GM04504 (cell line): ENCODE results near the gene ZNF880.
A peak's percentile ranks its signal among the peaks of the same experiment; 100 is the strongest.
"Not testable (repeated sequence)": the region's sequence is repeated elsewhere in the genome, so short reads cannot be mapped to it uniquely, and the experiment has no call there.

Source experiments
- DNase-seq: peaks from one replicate; pipeline ENCODE4 v3.0.0-alpha.2; 2012; ENCODE audit warnings: low read depth

Gene ZNF880

GRCh38 chr19:52369559-52370340 is at the start of gene ZNF880:
ZNF880 (plus strand) TSS chr19:52369923; CDS start chr19:52369966, 43 bp downstream.
- peak; percentile 82 for DNase-seq

- DNase-seq = no peak
Measured at GRCh38 chr19:52322429-52322828, 47.3 kb upstream of the ZNF880 start.

GRCh38 chr19:52331757-52332156 is 38.0 kb upstream of the ZNF880 start:
- no peak for DNase-seq

GRCh38 chr19:52335768-52336116 is 34.0 kb upstream of the ZNF880 start:
- DNase-seq = no peak

- peak; percentile 47 for DNase-seq
Measured at GRCh38 chr19:52336117-52336790, 33.5 kb upstream of the ZNF880 start, which contains the start of gene ZNF610. ZNF610 (plus strand) TSS chr19:52336243; CDS start chr19:52349173, 12,930 bp downstream.

GRCh38 chr19:52336791-52337381 is 32.8 kb upstream of the ZNF880 start:
- no peak for DNase-seq

- DNase-seq = not testable (repeated sequence)
Measured at GRCh38 chr19:52339022-52339421, 30.7 kb upstream of the ZNF880 start.

GRCh38 chr19:52343548-52343947 is 26.2 kb upstream of the ZNF880 start:
- no peak for DNase-seq

- DNase-seq = no peak
Measured at GRCh38 chr19:52345162-52345561, 24.6 kb upstream of the ZNF880 start.

GRCh38 chr19:52351512-52351911 is 18.2 kb upstream of the ZNF880 start:
- DNase-seq = no peak

- no peak for DNase-seq
Measured at GRCh38 chr19:52366414-52366824, 3.3 kb upstream of the ZNF880 start.

- no peak for DNase-seq
Measured at GRCh38 chr19:52370341-52370710, 603 bp downstream of the ZNF880 start.

- DNase-seq = no peak
Measured at GRCh38 chr19:52391135-52391534, 21.4 kb downstream of the ZNF880 start.

GRCh38 chr19:52397310-52398080 is 27.8 kb downstream of the ZNF880 start, which contains the start of gene ZNF528:
ZNF528 (plus strand) TSS chr19:52397849; CDS start chr19:52402014, 4,165 bp downstream.
- DNase-seq = peak; percentile 88

- no peak for DNase-seq
Measured at GRCh38 chr19:52398081-52398441, 28.3 kb downstream of the ZNF880 start.

- no peak for DNase-seq
Measured at GRCh38 chr19:52410276-52410675, 40.6 kb downstream of the ZNF880 start.

- DNase-seq = no peak
Measured at GRCh38 chr19:52415711-52416110, 46.0 kb downstream of the ZNF880 start.

- DNase-seq = no peak
Measured at GRCh38 chr19:52428937-52429336, 59.2 kb downstream of the ZNF880 start, which contains the start of gene ZNF534. ZNF534 (plus strand) TSS chr19:52429148; CDS start chr19:52431475, 2,327 bp downstream.
